Fibroblast of the aortic adventitia (primary cell): ENCODE results near the gene ITLN1. TPM values are rescaled to one million over a fixed set of nuclear protein-coding genes. Genes with fewer than 3 reads are reported as not detected.
"Not testable (repeated sequence)": the region's sequence is repeated elsewhere in the genome, so short reads cannot be mapped to it uniquely, and the experiment has no call there.

Experiments used
- DNase-seq: peaks from one replicate; pipeline ENCODE4 v3.0.0-alpha.2; 2010; ENCODE audit warnings: low read depth
- H3K4me3 ChIP-seq: 2 replicates; pipeline ENCODE4 v1.5.1; 2011; ENCODE audit warnings: low read depth, mild to moderate bottlenecking, control low read depth, low read length, moderate library complexity
- total RNA-seq: library from RNA; depleted of rRNA; stranded (reverse); fragments of >200 nt; gene quantifications from 2 replicates; pipeline ENCODE4 v1.2.3, GENCODE V29; 2012; ENCODE audit warnings: low replicate concordance
- TF ChIP-seq, protein P1 (sequence below): IDR thresholded peaks from 2 replicates; pipeline ENCODE4 v1.5.1; 2011; ENCODE audit warnings: mild to moderate bottlenecking, low read length, control low read depth, inconsistent platforms; ENCODE audit not compliant: insufficient read depth

The ITLN1 gene
- total RNA-seq, result 0.49 TPM in 1 of 2 replicates, not detected in the other

DNA sequence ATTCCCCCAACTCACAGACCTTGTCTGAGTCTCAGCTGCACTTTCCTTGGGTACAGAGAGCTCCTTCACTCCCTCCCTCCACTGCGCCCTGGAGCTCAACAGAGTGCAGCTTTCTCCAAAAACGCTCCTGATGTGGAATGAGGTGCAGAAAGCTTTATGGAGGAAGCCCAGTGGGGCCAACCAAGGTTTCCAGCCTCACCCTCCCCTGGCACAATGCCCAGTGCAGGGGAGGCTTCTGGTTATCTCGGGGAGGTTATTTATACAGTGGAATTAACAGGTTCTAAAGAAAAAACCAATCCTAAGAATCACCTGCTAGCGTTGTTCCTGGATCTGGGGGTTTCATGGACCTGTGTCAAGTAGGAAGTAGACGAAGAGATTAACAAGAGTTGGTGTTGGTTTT is at the start of gene ITLN1:
Gene ITLN1 (minus strand): TSS at position 139 of the 400 bp plus-strand sequence. CDS start 303 bp downstream, outside the sequence.
- H3K4me3 ChIP-seq, result no peak within 1 kb of the TSS
- no peak for DNase-seq
- TF ChIP-seq, protein P1, sequence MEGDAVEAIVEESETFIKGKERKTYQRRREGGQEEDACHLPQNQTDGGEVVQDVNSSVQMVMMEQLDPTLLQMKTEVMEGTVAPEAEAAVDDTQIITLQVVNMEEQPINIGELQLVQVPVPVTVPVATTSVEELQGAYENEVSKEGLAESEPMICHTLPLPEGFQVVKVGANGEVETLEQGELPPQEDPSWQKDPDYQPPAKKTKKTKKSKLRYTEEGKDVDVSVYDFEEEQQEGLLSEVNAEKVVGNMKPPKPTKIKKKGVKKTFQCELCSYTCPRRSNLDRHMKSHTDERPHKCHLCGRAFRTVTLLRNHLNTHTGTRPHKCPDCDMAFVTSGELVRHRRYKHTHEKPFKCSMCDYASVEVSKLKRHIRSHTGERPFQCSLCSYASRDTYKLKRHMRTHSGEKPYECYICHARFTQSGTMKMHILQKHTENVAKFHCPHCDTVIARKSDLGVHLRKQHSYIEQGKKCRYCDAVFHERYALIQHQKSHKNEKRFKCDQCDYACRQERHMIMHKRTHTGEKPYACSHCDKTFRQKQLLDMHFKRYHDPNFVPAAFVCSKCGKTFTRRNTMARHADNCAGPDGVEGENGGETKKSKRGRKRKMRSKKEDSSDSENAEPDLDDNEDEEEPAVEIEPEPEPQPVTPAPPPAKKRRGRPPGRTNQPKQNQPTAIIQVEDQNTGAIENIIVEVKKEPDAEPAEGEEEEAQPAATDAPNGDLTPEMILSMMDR, result no peak

DNA sequence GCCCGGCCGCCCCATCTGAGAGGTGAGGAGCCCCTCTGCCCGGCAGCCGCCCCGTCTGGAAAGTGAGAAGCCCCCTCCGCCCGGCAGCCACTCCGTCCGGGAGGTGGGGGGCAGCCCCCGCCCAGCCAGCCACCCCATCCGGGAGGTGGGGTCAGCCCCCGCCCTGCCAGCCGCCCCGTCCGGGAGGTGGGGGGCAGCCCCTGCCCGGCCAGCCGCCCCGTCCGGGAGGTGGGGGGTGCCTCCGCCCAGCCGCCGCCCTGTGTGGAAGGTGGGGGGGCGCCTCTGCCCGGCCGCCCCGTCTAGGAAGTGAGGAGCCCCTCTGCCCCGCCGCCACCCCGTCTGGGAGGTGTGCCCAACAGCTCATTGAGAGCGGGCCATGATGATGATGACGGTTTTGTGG is 48.3 kb upstream of the ITLN1 start:
- DNase-seq, H3K4me3 ChIP-seq: not testable (repeated sequence)

DNA sequence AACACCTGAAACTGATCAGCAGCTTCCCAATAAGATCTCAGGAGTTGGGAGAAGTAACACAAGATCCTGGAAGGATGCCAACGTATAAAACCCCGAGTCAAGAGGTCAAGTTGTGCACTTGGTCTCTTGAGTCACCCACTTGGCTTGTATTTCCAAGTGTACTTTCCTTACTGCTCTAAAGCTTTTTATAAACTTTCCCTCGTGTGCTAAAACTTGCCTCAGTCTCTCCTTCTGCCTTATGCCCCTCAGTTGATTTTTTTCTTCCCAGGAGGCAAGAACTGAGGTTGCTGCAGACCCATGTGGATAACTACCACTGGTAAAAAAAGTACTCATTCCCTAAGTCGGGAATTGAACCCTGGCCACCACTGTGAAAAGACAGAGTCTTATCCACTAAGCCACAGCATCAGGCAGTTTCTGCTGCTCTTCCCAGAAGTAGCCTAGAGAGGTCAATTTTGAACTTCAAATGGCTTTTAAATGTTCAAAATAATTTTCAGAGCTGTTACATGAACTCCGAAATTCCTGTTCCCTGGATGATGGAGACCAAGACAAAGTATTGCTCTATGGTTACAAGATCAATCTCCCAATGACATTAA is 40.8 kb upstream of the ITLN1 start:
- TF ChIP-seq, protein P1, result no peak
- no peak overlapping the region for H3K4me3 ChIP-seq
- DNase-seq, result peak; percentile 47

DNA sequence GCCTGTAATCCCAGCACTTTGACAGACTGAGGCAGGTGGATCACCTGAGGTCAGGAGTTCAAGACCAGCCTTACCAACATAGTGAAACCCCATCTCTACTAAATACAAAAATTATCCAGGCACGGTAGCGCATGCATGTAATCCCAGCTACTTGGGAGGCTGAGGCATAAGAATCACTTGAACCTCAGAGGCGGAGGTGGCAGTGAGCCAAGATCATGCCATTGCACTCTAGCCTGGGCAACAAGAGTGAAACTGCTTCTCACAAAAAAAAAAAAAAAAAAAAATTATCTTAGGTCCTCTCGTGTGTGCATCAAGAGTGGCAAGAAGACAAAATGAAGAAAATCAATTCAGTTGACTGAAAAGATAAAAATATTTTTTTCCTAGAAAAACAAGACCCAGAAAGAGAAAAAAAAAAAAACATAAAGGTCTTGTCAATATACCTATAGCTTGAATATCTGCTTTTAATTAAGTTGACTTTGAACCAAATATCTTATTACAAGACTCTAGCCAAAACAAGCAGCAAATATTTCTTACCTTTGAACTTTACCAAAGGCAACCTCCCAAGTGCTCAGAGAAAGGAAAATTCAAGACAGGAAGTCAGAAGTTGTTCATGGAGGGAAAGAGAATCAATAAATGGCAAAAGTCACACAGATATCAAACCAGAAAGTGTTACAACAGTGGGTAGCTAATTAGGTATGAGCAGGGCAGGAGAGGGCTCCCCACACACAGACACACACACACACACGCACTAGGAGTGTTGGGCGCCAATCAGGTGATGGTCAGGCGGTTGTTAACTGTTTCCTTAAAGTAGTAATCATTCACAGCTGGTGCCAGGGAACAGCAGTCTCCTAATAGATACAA is 40.0 kb upstream of the ITLN1 start:
- no peak overlapping the region for H3K4me3 ChIP-seq

GRCh38 chr1:160916666-160917065 is 31.7 kb upstream of the ITLN1 start:
- no peak for DNase-seq
- TF ChIP-seq, protein P1, result no peak
- H3K4me3 ChIP-seq, result no peak overlapping the region

More for the DNA sequence above, 40.0 kb upstream of the ITLN1 start:
- TF ChIP-seq, protein P1, result no peak
- no peak for DNase-seq

DNA sequence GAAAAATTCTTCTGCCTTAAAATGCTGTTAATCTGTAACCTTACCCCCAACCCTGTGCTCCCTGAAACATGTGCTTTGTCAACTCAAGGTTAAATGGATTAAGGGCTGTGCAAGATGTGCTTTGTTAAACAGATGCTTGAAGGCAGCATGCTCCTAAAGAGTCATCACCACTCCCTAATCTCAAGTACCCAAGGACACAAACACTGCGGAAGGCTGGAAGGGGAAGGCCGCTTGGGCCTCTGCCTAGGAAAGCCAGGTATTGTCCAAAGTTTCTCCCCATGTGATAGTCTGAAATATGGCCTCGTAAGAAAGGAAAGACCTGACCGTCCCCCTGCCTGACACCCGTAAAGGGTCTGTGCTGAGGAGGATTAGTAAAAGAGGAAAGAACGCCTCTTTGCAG is 28.2 kb upstream of the ITLN1 start:
- H3K4me3 ChIP-seq, DNase-seq: not testable (repeated sequence)

DNA sequence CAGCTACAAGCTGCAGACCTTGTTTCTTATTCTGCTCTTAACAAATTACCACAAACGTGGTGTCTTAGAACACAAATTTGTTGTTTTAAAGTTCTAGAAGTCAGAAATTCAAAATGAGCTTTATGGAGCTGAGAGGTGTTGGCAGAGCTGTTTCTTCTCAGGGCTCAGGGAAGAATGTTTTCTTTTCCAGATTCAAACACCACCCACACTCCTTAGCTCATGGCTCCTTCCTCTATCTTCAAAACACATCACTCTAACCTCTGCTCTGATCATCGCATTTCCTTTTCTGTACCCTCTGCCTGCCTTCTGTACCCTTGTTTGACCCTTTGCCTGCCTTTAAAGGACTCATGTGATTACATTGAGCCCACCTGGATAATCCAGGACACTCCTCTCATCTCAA is 26.9 kb upstream of the ITLN1 start:
- no peak overlapping the region for H3K4me3 ChIP-seq
- TF ChIP-seq, protein P1, result no peak
- DNase-seq, result no peak
